Endothelial cell (in vitro differentiated cells): Measurements from ENCODE around the gene PCDHA3. TPM values are rescaled to one million over a fixed set of nuclear protein-coding genes. Genes with fewer than 3 reads are reported as not detected.
"Not testable (repeated sequence)": the region's sequence is repeated elsewhere in the genome, so short reads cannot be mapped to it uniquely, and the experiment has no call there.

Experiments used
- DNase-seq: peaks from one replicate; pipeline ENCODE4 v3.0.0; 2021; ENCODE audit warnings: low spot score
- H3K27ac Mint-ChIP-seq: one replicate; pipeline ENCODE4 v1.8.0; 2021; ENCODE audit warnings: mixed read lengths, inconsistent platforms; ENCODE audit not compliant: unreplicated experiment
- H3K27me3 Mint-ChIP-seq: one replicate; pipeline ENCODE4 v1.8.0; 2021; ENCODE audit warnings: mild to moderate bottlenecking, moderate library complexity, mixed read lengths, inconsistent platforms; ENCODE audit not compliant: unreplicated experiment
- H3K36me3 Mint-ChIP-seq: one replicate; pipeline ENCODE4 v1.8.0; 2021; ENCODE audit warnings: mild to moderate bottlenecking, low read depth, mixed read lengths, inconsistent platforms; ENCODE audit not compliant: unreplicated experiment
- H3K4me1 Mint-ChIP-seq: one replicate; pipeline ENCODE4 v1.8.0; 2021; ENCODE audit warnings: mild to moderate bottlenecking, mixed read lengths, inconsistent platforms; ENCODE audit not compliant: unreplicated experiment
- H3K4me3 Mint-ChIP-seq: one replicate; pipeline ENCODE4 v1.8.0; 2021; ENCODE audit warnings: mild to moderate bottlenecking, mixed read lengths, inconsistent platforms; ENCODE audit not compliant: unreplicated experiment
- H3K9me3 Mint-ChIP-seq: one replicate; pipeline ENCODE4 v1.8.0; 2021; ENCODE audit warnings: mixed read lengths, inconsistent platforms; ENCODE audit not compliant: unreplicated experiment
- total RNA-seq: library from RNA; stranded (reverse); fragmentation: NEBNext Ultra II Directional; extraction: Animal tissue kit (Norgen Biotek cat#: 25700); gene quantifications from one replicate; pipeline ENCODE4 v1.2.1, GENCODE V29; 2021; ENCODE audit not compliant: unreplicated experiment
- TF ChIP-seq, protein P1 (sequence below): fragments of 200-600 bp; sonication (generic); IDR thresholded peaks from one replicate; pipeline ENCODE4 v1.5.0; 2021; ENCODE audit warnings: antibody characterized with exemption; ENCODE audit not compliant: unreplicated experiment

The PCDHA3 gene
- total RNA-seq, 1 donor from 2014 or later, result 2.6 TPM

DNA sequence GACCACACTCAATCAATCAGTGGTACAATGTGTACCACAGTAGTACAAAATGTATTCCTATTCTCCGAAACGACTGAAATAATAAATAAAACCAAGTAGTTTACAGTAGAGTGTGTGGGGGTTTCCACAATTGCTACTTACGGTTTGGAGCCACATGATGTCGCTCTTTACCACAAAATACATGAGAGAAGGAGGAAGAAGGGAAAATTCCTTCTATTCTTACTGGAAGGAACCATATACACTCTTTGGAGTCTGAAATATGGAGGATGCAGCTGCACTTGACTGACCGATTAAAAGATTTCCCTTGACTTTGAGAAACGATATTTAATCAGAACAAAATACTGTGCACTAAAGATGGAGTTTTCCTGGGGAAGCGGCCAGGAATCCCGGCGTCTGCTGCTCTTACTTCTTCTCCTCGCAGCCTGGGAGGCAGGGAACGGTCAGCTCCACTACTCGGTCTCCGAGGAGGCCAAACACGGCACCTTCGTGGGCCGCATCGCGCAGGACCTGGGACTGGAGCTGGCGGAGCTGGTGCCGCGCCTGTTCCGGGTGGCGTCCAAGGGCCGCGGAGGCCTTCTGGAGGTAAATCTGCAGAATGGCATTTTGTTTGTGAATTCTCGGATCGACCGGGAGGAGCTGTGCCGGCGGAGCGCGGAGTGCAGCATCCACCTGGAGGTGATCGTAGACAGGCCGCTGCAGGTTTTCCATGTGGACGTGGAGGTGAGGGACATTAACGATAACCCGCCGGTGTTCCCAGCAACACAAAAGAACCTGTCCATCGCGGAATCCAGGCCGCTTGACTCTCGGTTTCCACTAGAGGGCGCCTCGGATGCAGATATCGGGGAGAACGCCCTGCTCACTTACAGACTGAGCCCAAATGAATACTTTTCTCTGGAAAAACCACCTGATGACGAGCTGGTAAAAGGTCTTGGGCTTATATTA lies 6.2 kb downstream of the PCDHA3 start, which contains the start of gene PCDHA4:
Gene PCDHA4 (plus strand): TSS at position 235 of the 942 bp plus-strand sequence.
- H3K36me3 Mint-ChIP-seq, result peaks cover 14% of the 10 kb centered on the region
- peak; percentile 88 for DNase-seq
- TF ChIP-seq, protein P1, sequence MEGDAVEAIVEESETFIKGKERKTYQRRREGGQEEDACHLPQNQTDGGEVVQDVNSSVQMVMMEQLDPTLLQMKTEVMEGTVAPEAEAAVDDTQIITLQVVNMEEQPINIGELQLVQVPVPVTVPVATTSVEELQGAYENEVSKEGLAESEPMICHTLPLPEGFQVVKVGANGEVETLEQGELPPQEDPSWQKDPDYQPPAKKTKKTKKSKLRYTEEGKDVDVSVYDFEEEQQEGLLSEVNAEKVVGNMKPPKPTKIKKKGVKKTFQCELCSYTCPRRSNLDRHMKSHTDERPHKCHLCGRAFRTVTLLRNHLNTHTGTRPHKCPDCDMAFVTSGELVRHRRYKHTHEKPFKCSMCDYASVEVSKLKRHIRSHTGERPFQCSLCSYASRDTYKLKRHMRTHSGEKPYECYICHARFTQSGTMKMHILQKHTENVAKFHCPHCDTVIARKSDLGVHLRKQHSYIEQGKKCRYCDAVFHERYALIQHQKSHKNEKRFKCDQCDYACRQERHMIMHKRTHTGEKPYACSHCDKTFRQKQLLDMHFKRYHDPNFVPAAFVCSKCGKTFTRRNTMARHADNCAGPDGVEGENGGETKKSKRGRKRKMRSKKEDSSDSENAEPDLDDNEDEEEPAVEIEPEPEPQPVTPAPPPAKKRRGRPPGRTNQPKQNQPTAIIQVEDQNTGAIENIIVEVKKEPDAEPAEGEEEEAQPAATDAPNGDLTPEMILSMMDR, result peak; percentile 83
- peak within 1 kb of the TSS; percentile 87 for H3K4me3 Mint-ChIP-seq
- no peak within 1 kb of the TSS for H3K27ac Mint-ChIP-seq
- peaks cover 10% of the 10 kb centered on the region for H3K4me1 Mint-ChIP-seq
- H3K27me3 Mint-ChIP-seq, result peaks cover 4% of the 10 kb centered on the region
- no peaks in the 10 kb centered on the region for H3K9me3 Mint-ChIP-seq

DNA sequence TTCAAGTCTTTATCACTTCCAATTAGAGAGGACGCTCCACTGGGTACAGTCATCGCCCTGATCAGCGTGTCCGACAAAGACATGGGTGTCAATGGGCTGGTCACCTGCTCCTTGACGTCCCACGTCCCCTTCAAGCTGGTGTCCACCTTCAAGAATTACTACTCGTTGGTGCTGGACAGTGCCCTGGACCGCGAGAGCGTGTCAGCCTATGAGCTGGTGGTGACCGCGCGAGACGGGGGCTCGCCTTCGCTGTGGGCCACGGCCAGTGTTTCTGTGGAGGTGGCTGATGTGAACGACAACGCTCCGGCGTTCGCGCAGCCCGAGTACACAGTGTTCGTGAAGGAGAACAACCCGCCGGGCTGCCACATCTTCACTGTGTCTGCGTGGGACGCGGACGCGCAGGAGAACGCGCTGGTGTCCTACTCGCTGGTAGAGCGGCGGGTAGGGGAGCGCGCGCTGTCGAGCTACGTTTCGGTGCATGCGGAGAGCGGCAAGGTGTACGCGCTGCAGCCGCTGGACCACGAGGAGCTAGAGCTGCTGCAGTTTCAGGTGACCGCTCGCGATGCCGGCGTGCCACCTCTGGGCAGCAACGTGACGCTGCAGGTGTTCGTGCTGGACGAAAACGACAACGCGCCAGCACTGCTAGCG lies 7.5 kb downstream of the PCDHA3 start:
- Mint-ChIP-seq H3K36me3 (peaks cover 12% of the 10 kb centered on the region), H3K4me3 (peak overlapping the region; percentile 87)
- not testable (repeated sequence) for H3K9me3 Mint-ChIP-seq, H3K27ac Mint-ChIP-seq, H3K4me1 Mint-ChIP-seq, H3K27me3 Mint-ChIP-seq, DNase-seq

DNA sequence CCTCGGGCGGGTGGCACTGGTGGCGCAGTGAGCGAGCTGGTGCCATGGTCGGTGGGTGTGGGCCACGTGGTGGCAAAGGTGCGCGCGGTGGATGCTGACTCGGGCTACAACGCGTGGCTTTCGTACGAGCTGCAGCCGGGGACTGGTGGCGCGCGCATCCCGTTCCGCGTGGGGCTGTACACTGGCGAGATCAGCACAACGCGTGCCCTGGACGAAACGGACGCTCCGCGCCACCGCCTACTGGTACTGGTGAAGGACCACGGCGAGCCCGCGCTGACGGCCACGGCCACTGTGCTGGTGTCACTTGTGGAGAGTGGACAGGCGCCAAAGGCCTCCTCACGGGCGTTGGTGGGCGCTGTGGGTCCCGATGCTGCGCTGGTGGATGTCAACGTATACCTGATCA lies 8.0 kb downstream of the PCDHA3 start:
- no peak overlapping the region for H3K4me3 Mint-ChIP-seq
- H3K4me1 Mint-ChIP-seq, result peaks cover 10% of the 10 kb centered on the region
- peaks cover 2% of the 10 kb centered on the region for H3K27me3 Mint-ChIP-seq
- no peak for DNase-seq
- TF ChIP-seq, protein P1, result no peak
- no peak overlapping the region for H3K27ac Mint-ChIP-seq
- no peaks in the 10 kb centered on the region for H3K9me3 Mint-ChIP-seq
- peaks cover 7% of the 10 kb centered on the region for H3K36me3 Mint-ChIP-seq

DNA sequence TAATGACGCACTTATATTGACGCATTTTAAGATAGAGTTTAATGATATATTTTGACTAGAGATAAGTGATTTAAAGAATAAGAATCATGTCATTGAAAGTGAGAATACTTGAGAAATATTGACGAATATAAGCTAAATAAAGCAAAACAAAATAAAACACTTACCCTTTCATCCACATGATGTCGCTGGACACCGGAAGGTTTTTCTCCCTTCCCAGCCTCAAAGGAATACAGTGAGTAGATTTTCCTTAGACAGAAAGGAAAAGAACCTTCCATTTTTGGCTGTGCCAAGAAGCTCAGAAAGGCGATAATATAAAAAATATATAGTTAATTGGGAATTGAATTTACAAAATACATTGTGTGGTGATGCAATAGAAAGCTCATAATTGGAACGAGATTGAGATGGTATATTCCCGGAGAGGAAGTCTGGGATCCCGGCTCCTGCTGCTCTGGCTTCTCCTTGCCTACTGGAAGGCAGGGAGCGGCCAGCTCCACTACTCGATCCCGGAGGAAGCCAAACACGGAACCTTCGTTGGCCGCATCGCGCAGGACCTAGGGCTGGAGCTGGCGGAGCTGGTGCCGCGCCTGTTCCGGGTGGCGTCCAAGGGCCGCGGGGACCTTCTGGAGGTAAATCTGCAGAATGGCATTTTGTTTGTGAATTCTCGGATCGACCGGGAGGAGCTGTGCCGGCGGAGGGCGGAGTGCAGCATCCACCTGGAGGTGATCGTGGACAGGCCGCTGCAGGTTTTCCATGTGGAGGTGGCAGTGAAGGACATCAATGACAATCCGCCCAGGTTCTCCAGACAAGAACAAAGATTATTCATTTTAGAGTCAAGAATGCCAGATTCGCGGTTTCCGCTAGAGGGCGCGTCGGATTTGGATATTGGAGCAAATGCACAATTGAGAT lies 20.8 kb downstream of the PCDHA3 start, which contains the start of gene PCDHA5:
Gene PCDHA5 (plus strand): TSS at position 239 of the 906 bp plus-strand sequence.
- Mint-ChIP-seq H3K27ac (no peak within 1 kb of the TSS), H3K4me3 (no peak within 1 kb of the TSS), H3K36me3 (peaks cover 12% of the 10 kb centered on the region), H3K9me3 (no peaks in the 10 kb centered on the region), H3K4me1 (no peaks in the 10 kb centered on the region), H3K27me3 (no peaks in the 10 kb centered on the region)
- TF ChIP-seq, protein P1, result no peak
- DNase-seq, result no peak

DNA sequence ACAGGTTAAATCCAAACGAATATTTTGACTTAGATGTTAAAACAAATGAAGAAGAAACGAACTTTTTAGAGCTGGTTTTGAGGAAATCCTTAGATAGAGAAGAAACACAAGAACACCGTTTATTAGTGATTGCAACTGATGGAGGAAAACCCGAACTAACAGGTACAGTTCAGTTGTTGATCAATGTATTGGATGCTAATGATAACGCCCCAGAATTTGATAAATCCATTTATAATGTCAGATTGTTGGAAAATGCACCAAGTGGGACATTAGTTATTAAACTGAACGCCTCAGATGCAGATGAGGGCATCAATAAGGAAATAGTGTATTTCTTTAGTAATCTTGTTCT lies 21.4 kb downstream of the PCDHA3 start:
- peaks cover 12% of the 10 kb centered on the region for H3K36me3 Mint-ChIP-seq
- no peak overlapping the region for H3K4me3 Mint-ChIP-seq
- TF ChIP-seq, protein P1, result no peak

DNA sequence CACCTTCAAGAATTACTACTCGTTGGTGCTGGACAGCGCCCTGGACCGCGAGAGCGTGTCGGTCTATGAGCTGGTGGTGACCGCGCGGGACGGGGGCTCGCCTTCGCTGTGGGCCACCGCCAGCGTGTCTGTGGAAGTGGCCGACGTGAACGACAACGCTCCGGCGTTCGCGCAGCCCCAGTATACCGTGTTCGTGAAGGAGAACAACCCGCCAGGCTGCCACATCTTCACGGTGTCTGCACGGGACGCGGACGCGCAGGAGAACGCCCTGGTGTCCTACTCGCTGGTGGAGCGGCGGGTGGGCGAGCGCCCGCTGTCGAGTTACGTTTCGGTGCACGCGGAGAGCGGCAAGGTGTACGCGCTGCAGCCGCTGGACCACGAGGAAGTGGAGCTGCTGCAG lies 22.1 kb downstream of the PCDHA3 start:
- H3K4me1 Mint-ChIP-seq, H3K4me3 Mint-ChIP-seq, DNase-seq, H3K27ac Mint-ChIP-seq, H3K9me3 Mint-ChIP-seq, H3K27me3 Mint-ChIP-seq: not testable (repeated sequence)
- peaks cover 12% of the 10 kb centered on the region for H3K36me3 Mint-ChIP-seq

More for the DNA sequence above, 21.4 kb downstream of the PCDHA3 start:
- Mint-ChIP-seq H3K4me1 (peaks cover 3% of the 10 kb centered on the region), H3K27me3 (no peaks in the 10 kb centered on the region), H3K27ac (no peak overlapping the region), H3K9me3 (no peaks in the 10 kb centered on the region)
- no peak for DNase-seq
